A549 (cell line): Measurements from ENCODE around the gene NTF3. TPM values are rescaled to one million over a fixed set of nuclear protein-coding genes. Genes with fewer than 3 reads are reported as not detected.
A peak's percentile ranks its signal among the peaks of the same experiment; 100 is the strongest.

Experiments used
- ATAC-seq, 2 experiments: fragments of 200-7000 bp in 1 of 2; fragments of >200 bp in 1 of 2; cut with Nextera tagmentation in 1 of 2; cut with Tn5 transposase in 1 of 2; 3 replicates each; pipeline versions ENCODE4 v1.8.0 to v1.9.1; 2018 to 2020; ENCODE audit warnings: mild to moderate bottlenecking in 1 of 2, moderate library complexity in 1 of 2
- CTCF ChIA-PET: fragments of 300-600 bp; sonication (Branson Sonifier 250); formaldehyde crosslinking; extraction: SDS; loops from one replicate; lab custom pipeline; 2021; ENCODE audit warnings: antibody characterized with exemption, inconsistent platforms; lab: Yijun Ruan, JAX
- POLR2A ChIA-PET: fragments of 350-600 bp; formaldehyde crosslinking; extraction: SDS; loops from one replicate; lab custom pipeline; 2021; ENCODE audit warnings: antibody characterized with exemption, inconsistent platforms; lab: Yijun Ruan, JAX
- DNase-seq, 2 experiments: peaks; one replicate each; pipeline versions ENCODE4 v3.0.0 to v3.0.0-alpha.2; 2011 to 2016; ENCODE audit warnings: low read depth in 1 of 2, low spot score in 1 of 2
- FAIRE-seq: peaks from 2 replicates; lab custom pipeline; 2011; peaks lifted over from hg19 to GRCh38; lab: Jason Lieb, UNC
- H3K27ac ChIP-seq, 2 experiments: fragments of >200 bp; sonication (Bioruptor Twin); formaldehyde crosslinking; 3 replicates each; pipeline ENCODE4 v1.5.1; 2016 to 2017
- H3K4me1 ChIP-seq: fragments of >200 bp; sonication (Bioruptor Twin); formaldehyde crosslinking; 3 replicates; pipeline ENCODE4 v1.6.1; 2016
- H3K4me2 ChIP-seq: fragments of >200 bp; sonication (Bioruptor Twin); formaldehyde crosslinking; 3 replicates; pipeline ENCODE4 v1.6.1; 2016
- H3K4me3 ChIP-seq: fragments of >200 bp; sonication (Bioruptor Twin); formaldehyde crosslinking; 3 replicates; pipeline ENCODE4 v1.5.1; 2016
- H3K9me3 ChIP-seq: fragments of >200 bp; sonication (Bioruptor Twin); formaldehyde crosslinking; 3 replicates; pipeline ENCODE4 v1.6.1; 2016
- BCL3 ChIP-seq: fragments of >200 bp; sonication (Bioruptor Twin); formaldehyde crosslinking; IDR thresholded peaks from 3 replicates; pipeline ENCODE4 v1.6.1; 2016
- BHLHE40 ChIP-seq: IDR thresholded peaks from 2 replicates; pipeline ENCODE4 v1.6.1; 2012; ENCODE audit warnings: low read depth, low read length, inconsistent platforms
- CBX2 ChIP-seq: fragments of 200-600 bp; sonication (generic); IDR thresholded peaks from 2 replicates; pipeline ENCODE4 v1.6.1; 2016; ENCODE audit warnings: low read depth, mild to moderate bottlenecking, borderline replicate concordance
- CEBPB ChIP-seq, 2 experiments: fragments of >200 bp in 1 of 2; sonication (Bioruptor Twin) in 1 of 2; formaldehyde crosslinking in 1 of 2; IDR thresholded peaks; 2 replicates each; pipeline ENCODE4 v1.6.1; 2012 to 2016
- CTCF ChIP-seq: fragments of >200 bp; sonication (Bioruptor Twin); formaldehyde crosslinking; IDR thresholded peaks from 3 replicates; pipeline ENCODE4 v1.5.1; 2016
- EHF ChIP-seq: fragments of 250-450 bp; sonication (Bioruptor Pico); IDR thresholded peaks from 2 replicates; pipeline ENCODE4 v1.5.0; 2020; ENCODE audit warnings: mild to moderate bottlenecking
- ELK1 ChIP-seq: fragments of 150-350 bp; IDR thresholded peaks from 2 replicates; pipeline ENCODE4 v1.6.1; 2014; ENCODE audit warnings: low read depth, mild to moderate bottlenecking, low read length
- HOXB5 ChIP-seq: fragments of 250-450 bp; sonication (Bioruptor Pico); IDR thresholded peaks from 2 replicates; pipeline ENCODE4 v1.5.0; 2020; ENCODE audit warnings: mild to moderate bottlenecking, moderate library complexity
- JUN ChIP-seq, 2 experiments: fragments of >200 bp; sonication (Bioruptor Twin); formaldehyde crosslinking; IDR thresholded peaks; 2 replicates in 1 of 2; 3 replicates in 1 of 2; pipeline ENCODE4 v1.6.1; 2016 to 2017
- KDM5A ChIP-seq: fragments of 200-600 bp; sonication (generic); IDR thresholded peaks from 2 replicates; pipeline ENCODE4 v1.6.1; 2016; ENCODE audit warnings: antibody characterized with exemption, mild to moderate bottlenecking
- MAX ChIP-seq: IDR thresholded peaks from 2 replicates; pipeline ENCODE4 v1.6.1; 2012
- MYC ChIP-seq: IDR thresholded peaks from 2 replicates; pipeline ENCODE4 v1.6.1; 2012; ENCODE audit warnings: mild to moderate bottlenecking, inconsistent platforms, low read length, improper control_type of control experiment, borderline replicate concordance
- NR3C1 ChIP-seq: fragments of >200 bp; sonication (Bioruptor Twin); formaldehyde crosslinking; IDR thresholded peaks from 3 replicates; pipeline ENCODE4 v1.6.1; 2017
- POLR2A ChIP-seq: IDR thresholded peaks from 2 replicates; pipeline ENCODE4 v1.6.1; 2012; ENCODE audit warnings: mild to moderate bottlenecking, low read length
- RAD21 ChIP-seq, 2 experiments: fragments of >200 bp in 1 of 2; sonication (Bioruptor Twin) in 1 of 2; formaldehyde crosslinking in 1 of 2; IDR thresholded peaks in 1 of 2; conservative IDR thresholded peaks in 1 of 2; 2 replicates in 1 of 2; 3 replicates in 1 of 2; pipeline ENCODE4 v1.6.1; 2012 to 2018; ENCODE audit warnings: inconsistent platforms in 1 of 2
- RARB ChIP-seq: fragments of 250-450 bp; sonication (Bioruptor Pico); IDR thresholded peaks from 2 replicates; pipeline ENCODE4 v1.8.0; 2021; ENCODE audit warnings: mild to moderate bottlenecking, moderate library complexity
- RCOR1 ChIP-seq: fragments of 150-350 bp; IDR thresholded peaks from 2 replicates; pipeline ENCODE4 v1.6.1; 2014; ENCODE audit warnings: antibody characterized with exemption, low read length, low read depth
- RFX5 ChIP-seq: fragments of 450-650 bp; IDR thresholded peaks from 2 replicates; pipeline ENCODE4 v1.7.1; 2014; ENCODE audit warnings: antibody characterized with exemption, mild to moderate bottlenecking, moderate library complexity
- RNF2 ChIP-seq: fragments of 200-600 bp; sonication (generic); IDR thresholded peaks from 2 replicates; pipeline ENCODE4 v1.6.1; 2016; ENCODE audit warnings: low read depth, mild to moderate bottlenecking, antibody characterized with exemption, moderate library complexity, borderline replicate concordance
- SMC3 ChIP-seq: fragments of >200 bp; sonication (Bioruptor Twin); formaldehyde crosslinking; IDR thresholded peaks from 3 replicates; pipeline ENCODE4 v1.6.1; 2018; ENCODE audit warnings: inconsistent platforms
- TFCP2L1 ChIP-seq: fragments of 250-450 bp; sonication (Bioruptor Pico); IDR thresholded peaks from 2 replicates; pipeline ENCODE4 v1.5.0; 2021; ENCODE audit warnings: mild to moderate bottlenecking
- USF2 ChIP-seq: fragments of 450-650 bp; IDR thresholded peaks from 2 replicates; pipeline ENCODE4 v1.6.1; 2014; ENCODE audit warnings: antibody characterized with exemption
- ZFP36 ChIP-seq: fragments of 450-650 bp; IDR thresholded peaks from 2 replicates; pipeline ENCODE4 v1.6.1; 2014; ENCODE audit warnings: borderline replicate concordance; ENCODE audit not compliant: partially characterized antibody
- WGBS: methylation state at CpG from one replicate; pipeline ENCODE4 v1.1.6; 2017; ENCODE audit errors: missing lambda C conversion rate; 5-methylcytosine and 5-hydroxymethylcytosine counted together
- polyA plus RNA-seq, 4 experiments: library from polyadenylated mRNA; depleted of rRNA in 3 of 4; stranded (reverse); fragments of >200 nt; fragmentation: RNase III in 1 of 4; extraction: RNeasy Plus Mini Kit Qiagen cat#74134 plus additional on column Dnase treatment in 1 of 4; gene quantifications; 2 replicates in 3 of 4; 3 replicates in 1 of 4; pipeline ENCODE4 v1.2.3, GENCODE V29; 2011 to 2017

The NTF3 gene
- polyA plus RNA-seq, 2 of the 4 experiments (the other 2 are of a cell fraction): not detected

GRCh38 chr12:5510251-5510805 is 78.4 kb downstream of the NTF3 start (continued):
- no peak for TF ChIP-seq BCL3

GRCh38 chr12:5511256-5511643 is 79.3 kb downstream of the NTF3 start:
- TF ChIP-seq RNF2 (no peak), RFX5 (no peak), BCL3 (no peak), POLR2A (no peak), CEBPB (IDR thresholded peaks at IDR 0.05) (no peak), BHLHE40 (no peak), MAX (no peak), EHF (no peak), TFCP2L1 (no peak), MYC (no peak), RAD21 (conservative IDR thresholded peaks at IDR 0.05 in 1 of 2, IDR thresholded peaks at IDR 0.05 in 1 of 2) (no peak), NR3C1 (no peak), RARB (CRISPR knock-in tag) (no peak), HOXB5 (no peak), RCOR1 (no peak), JUN (IDR thresholded peaks at IDR 0.05) (no peak)
- CTCF ChIA-PET: interaction anchor here (1.1 to 1.9 kb wide), 2 partner anchors 23 to 83 kb away, joined by 3 to 6 read pairs; no protein-coding TSS in a partner anchor
- POLR2A ChIA-PET: no interaction called here
- ATAC-seq (peak in 1 of 2 experiments; percentile 36; a peak in 2 of 6 replicates), DNase-seq (no peak), FAIRE-seq (no peak)
- Histone ChIP-seq H3K4me3 (no peak overlapping the region), H3K4me1 (no peaks in the 10 kb centered on the region), H3K4me2 (no peak overlapping the region), H3K9me3 (no peaks in the 10 kb centered on the region), H3K27ac (no peak overlapping the region)
- 40% methylated on average over 6 of the region's 6 CpGs for WGBS

GRCh38 chr12:5511644-5512600 is 80.0 kb downstream of the NTF3 start:
- Histone ChIP-seq H3K9me3 (no peaks in the 10 kb centered on the region), H3K4me1 (no peaks in the 10 kb centered on the region), H3K4me2 (no peak overlapping the region), H3K4me3 (no peak overlapping the region), H3K27ac (no peak overlapping the region)
- ChIA-PET POLR2A (no interaction called here), CTCF (interaction anchor here (1.1 to 1.9 kb wide), 2 partner anchors 23 to 84 kb away, joined by 3 to 6 read pairs; no protein-coding TSS in a partner anchor)
- no peak for TF ChIP-seq USF2
- no peak for TF ChIP-seq KDM5A
- peak; percentile 20 to 46; a peak in 2 of 5 replicates for TF ChIP-seq RAD21 (conservative IDR thresholded peaks at IDR 0.05 in 1 of 2, IDR thresholded peaks at IDR 0.05 in 1 of 2)
- TF ChIP-seq CBX2: no peak
- peak; percentile 36 for TF ChIP-seq CTCF
- no peak for TF ChIP-seq ZFP36
- TF ChIP-seq SMC3: 0 out of 3 replicates have a peak, but pooled peaks have one; percentile 22
- TF ChIP-seq MYC: no peak
- TF ChIP-seq ELK1: no peak
- ATAC-seq (peak in 1 of 2 experiments; percentile 81; a peak in 3 of 6 replicates), FAIRE-seq (no peak), DNase-seq (peak; percentile 7 to 13)
- WGBS: 7% methylated on average over 35 of the region's 36 CpGs
